Stimulated activated CD8-positive, alpha-beta memory T cell treated with anti-CD3 and anti-CD28 coated beads, Interleukin-15, amount 100 ng/mL, for 48 hours (primary cell): ENCODE data around the gene RSPO4.
"Not testable (repeated sequence)": the region's sequence is repeated elsewhere in the genome, so short reads cannot be mapped to it uniquely, and the experiment has no call there.

ENCODE experiments used
- DNase-seq, 2 donors: peaks; one replicate each; pipeline ENCODE4 v3.0.0-alpha.2; 2020; ENCODE audit warnings: low read depth in 2 of 2

The RSPO4 gene

GRCh38 chr20:1001911-1002681 lies at the start of gene RSPO4:
Gene RSPO4 (minus strand): TSS chr20:1002311. CDS start chr20:1002164, 147 bp downstream.
- no peak for DNase-seq

GRCh38 chr20:1050440-1050839 lies 48.3 kb upstream of the RSPO4 start:
- no peak for DNase-seq

GRCh38 chr20:1045860-1046418 lies 43.8 kb upstream of the RSPO4 start:
- no peak for DNase-seq

GRCh38 chr20:1041845-1042390 lies 39.8 kb upstream of the RSPO4 start:
- no peak for DNase-seq

- DNase-seq: no peak
These were observed 36.1 kb upstream of the RSPO4 start for GRCh38 chr20:1038205-1038604.

GRCh38 chr20:1037039-1037438 lies 34.9 kb upstream of the RSPO4 start:
- DNase-seq: no peak

GRCh38 chr20:1035466-1035865 lies 33.4 kb upstream of the RSPO4 start:
- DNase-seq: no peak

- DNase-seq: no peak
These were observed 32.3 kb upstream of the RSPO4 start for GRCh38 chr20:1034415-1034789.

- DNase-seq: peak; percentile 6 to 28
These were observed 31.8 kb upstream of the RSPO4 start for GRCh38 chr20:1033751-1034414.

- no peak for DNase-seq
These were observed 27.9 kb upstream of the RSPO4 start for GRCh38 chr20:1029980-1030379.

- DNase-seq: not testable (repeated sequence)
These were observed 24.1 kb upstream of the RSPO4 start for GRCh38 chr20:1026214-1026613.

GRCh38 chr20:1022871-1023270 lies 20.8 kb upstream of the RSPO4 start:
- no peak for DNase-seq

- no peak for DNase-seq
These were observed 18.5 kb upstream of the RSPO4 start for GRCh38 chr20:1020614-1021013.

GRCh38 chr20:1019344-1019743 lies 17.2 kb upstream of the RSPO4 start:
- no peak for DNase-seq

GRCh38 chr20:1017677-1018076 lies 15.6 kb upstream of the RSPO4 start:
- no peak for DNase-seq

- no peak for DNase-seq
These were observed 13.1 kb upstream of the RSPO4 start for GRCh38 chr20:1015181-1015580.

- no peak for DNase-seq
These were observed 12.4 kb upstream of the RSPO4 start for GRCh38 chr20:1014471-1014870.

- DNase-seq: no peak
These were observed 11.6 kb upstream of the RSPO4 start for GRCh38 chr20:1013566-1014340.

- no peak for DNase-seq
These were observed 10.5 kb upstream of the RSPO4 start for GRCh38 chr20:1012359-1013168.

- no peak for DNase-seq
These were observed 8.5 kb upstream of the RSPO4 start for GRCh38 chr20:1010659-1011058.

- DNase-seq: no peak
These were observed 3.4 kb upstream of the RSPO4 start for GRCh38 chr20:1005452-1006027.
